Left cardiac atrium (tissue), 4 donors: ENCODE measurements around the gene URI1. TPM values are rescaled to one million over a fixed set of nuclear protein-coding genes. Genes with fewer than 3 reads are reported as not detected.

Experiments used
- ATAC-seq, 2 donors: fragments of 200-7000 bp; cut with Tn5 transposase; one replicate each; pipeline ENCODE4 v1.9.1; 2020; ENCODE audit warnings: mild to moderate bottlenecking in 2 of 2, moderate library complexity in 2 of 2
- DNase-seq: peaks from one replicate; pipeline ENCODE4 v3.0.0-alpha.2; 2020
- intact Hi-C, 2 donors: fragments of 100-400 bp; cut with DNase I; formaldehyde crosslinking; loops; one replicate each; pipeline versions ENCODE4 v1.14.1 to v1.15.1; 2022 to 2023
- total RNA-seq, 2 donors: library from RNA; stranded (reverse); fragmentation: NEBNext Ultra II Directional; extraction: Animal tissue kit (Norgen Biotek cat#: 25700); gene quantifications; one replicate each; pipeline ENCODE4 v1.2.1, GENCODE V29; 2021
- donor health status: DM: no; HTN: yes; CAD: no.
- donor health status: DM: no; HTN: yes; CAD: no; lungs with severe emphysema.
- donor health status: DM: yes; HTN: yes; CAD: no.
- donor health status: Dilated cardiomyopathy.

Gene URI1
- total RNA-seq, 2 donors from 2014 or later = 35.2 to 37.1 TPM

- no peak for DNase-seq
- ATAC-seq = no peak
- intact Hi-C loops = no loop called here
Observed at GRCh38 chr19:30064348-30064699, 122.3 kb downstream of the URI1 start.

GRCh38 chr19:30064771-30065494 is 122.9 kb downstream of the URI1 start:
- intact Hi-C loops = no loop called here
- no peak for ATAC-seq
- no peak for DNase-seq

- intact Hi-C loops = no loop called here
- DNase-seq (no peak), ATAC-seq (no peak)
Observed at GRCh38 chr19:30065680-30066606, 123.9 kb downstream of the URI1 start.

Other genes with a start within 250 kb of the URI1 start
- 10 to 100 TPM; 48.2 to 52.0 TPM for gene C19orf12, start 227.0 kb upstream of the URI1 start, total RNA-seq
- 1 to 10 TPM; 1.8 to 3.0 TPM for gene CCNE1, start 130.2 kb upstream of the URI1 start, total RNA-seq